HepG2 (cell line): ENCODE measurements around the gene CAD. TPM values are rescaled to one million over a fixed set of nuclear protein-coding genes. Genes with fewer than 3 reads are reported as not detected.
A peak's percentile ranks its signal among the peaks of the same experiment; 100 is the strongest.

ENCODE experiments used
- FOSL1 ChIP-seq: sonication (generic); formaldehyde crosslinking; IDR thresholded peaks from 2 replicates; pipeline ENCODE4 v1.9.0; 2021; ENCODE audit warnings: missing genetic modification reagents, borderline replicate concordance
- FOXK2 ChIP-seq: fragments of 450-650 bp; IDR thresholded peaks from 2 replicates; pipeline ENCODE4 v1.6.1; 2016
- KDM1A ChIP-seq: IDR thresholded peaks from 2 replicates; pipeline ENCODE4 v1.6.1; 2016; ENCODE audit warnings: missing compliant biosample characterization
- KLF15 ChIP-seq: sonication (generic); formaldehyde crosslinking; IDR thresholded peaks from 2 replicates; pipeline ENCODE4 v1.8.1; 2023; ENCODE audit warnings: borderline replicate concordance, mild to moderate bottlenecking, inconsistent platforms, missing genetic modification reagents, mixed read lengths
- MAF1 ChIP-seq: sonication (generic); formaldehyde crosslinking; IDR thresholded peaks from 2 replicates; pipeline ENCODE4 v1.5.0; 2020; ENCODE audit warnings: missing genetic modification reagents, borderline replicate concordance
- MED8 ChIP-seq: sonication (generic); formaldehyde crosslinking; IDR thresholded peaks from 2 replicates; pipeline ENCODE4 v1.8.1; 2023; ENCODE audit warnings: mild to moderate bottlenecking, missing genetic modification reagents; ENCODE audit not compliant: insufficient replicate concordance
- SAFB2 ChIP-seq: sonication (generic); formaldehyde crosslinking; IDR thresholded peaks from 2 replicates; pipeline ENCODE4 v1.5.1; 2020; ENCODE audit warnings: missing genetic modification reagents, low read depth, mild to moderate bottlenecking, borderline replicate concordance
- SKI ChIP-seq: fragments of 450-650 bp; IDR thresholded peaks from one replicate; pipeline ENCODE4 v1.6.1; 2018; ENCODE audit warnings: mild to moderate bottlenecking; ENCODE audit not compliant: partially characterized antibody
- STAT5B ChIP-seq: sonication (generic); formaldehyde crosslinking; IDR thresholded peaks from 2 replicates; pipeline ENCODE4 v1.4.0; 2020; ENCODE audit warnings: missing genetic modification reagents
- TMF1 ChIP-seq: sonication (generic); formaldehyde crosslinking; IDR thresholded peaks from 2 replicates; pipeline ENCODE4 v1.8.1; 2022; ENCODE audit warnings: low read depth, missing genetic modification reagents
- TP53 ChIP-seq: sonication (generic); formaldehyde crosslinking; conservative IDR thresholded peaks from 2 replicates; pipeline ENCODE4 v1.4.0; 2020; ENCODE audit warnings: missing genetic modification reagents
- ZBTB43 ChIP-seq: sonication (generic); formaldehyde crosslinking; conservative IDR thresholded peaks from 2 replicates; pipeline ENCODE4 v1.4.0; 2020; ENCODE audit warnings: missing genetic modification reagents
- ZC3H4 ChIP-seq: sonication (generic); formaldehyde crosslinking; IDR thresholded peaks from 2 replicates; pipeline ENCODE4 v1.4.0; 2020; ENCODE audit warnings: missing genetic modification reagents, borderline replicate concordance
- ZNF101 ChIP-seq: sonication (generic); formaldehyde crosslinking; IDR thresholded peaks from 2 replicates; pipeline ENCODE4 v1.4.0; 2020; ENCODE audit warnings: mild to moderate bottlenecking, low read depth, missing genetic modification reagents, borderline replicate concordance
- ZNF335 ChIP-seq: sonication (generic); formaldehyde crosslinking; IDR thresholded peaks from 2 replicates; pipeline ENCODE4 v1.4.0; 2020; ENCODE audit warnings: missing genetic modification reagents
- ZNF710 ChIP-seq: sonication (generic); formaldehyde crosslinking; IDR thresholded peaks from 2 replicates; pipeline ENCODE4 v1.5.0; 2020; ENCODE audit warnings: mild to moderate bottlenecking, missing genetic modification reagents, borderline replicate concordance
- ZNF780A ChIP-seq: sonication (generic); formaldehyde crosslinking; IDR thresholded peaks from 2 replicates; pipeline ENCODE4 v1.8.0; 2022; ENCODE audit warnings: mild to moderate bottlenecking, missing genetic modification reagents, moderate library complexity
- ZNF816 ChIP-seq: sonication (generic); formaldehyde crosslinking; IDR thresholded peaks from 2 replicates; pipeline ENCODE4 v1.8.0; 2022; ENCODE audit warnings: missing genetic modification reagents, mild to moderate bottlenecking, borderline replicate concordance
- polyA plus RNA-seq, 8 experiments: library from polyadenylated mRNA; depleted of rRNA in 3 of 8; stranded (reverse) in 7 of 8; unstranded in 1 of 8; fragments of >200 nt; fragmentation: Illumina TruSeq in 4 of 8; extraction: Trizol in 4 of 8; gene quantifications; 2 replicates each; pipeline versions ENCODE4 v1.2.1 to v1.2.3, GENCODE V29; 2011 to 2016; ENCODE audit warnings: low read depth in 4 of 8, missing spikeins in 1 of 8, mixed read lengths in 1 of 8; ENCODE audit not compliant: insufficient read depth in 1 of 8
- total RNA-seq, 5 experiments: library from RNA; depleted of rRNA; stranded (reverse); fragments of >200 nt; fragmentation: Illumina TruSeq; extraction: Trizol; gene quantifications; 2 replicates each; pipeline ENCODE4 v1.2.3, GENCODE V29; 2016; ENCODE audit warnings: low read depth in 1 of 5
- TF ChIP-seq, protein P1 (sequence below): sonication (generic); formaldehyde crosslinking; IDR thresholded peaks from 2 replicates; pipeline ENCODE4 v1.5.1; 2020; ENCODE audit warnings: mild to moderate bottlenecking, missing genetic modification reagents, moderate library complexity
- TF ChIP-seq, protein P2 (sequence below): sonication (generic); formaldehyde crosslinking; IDR thresholded peaks from 2 replicates; pipeline ENCODE4 v1.5.1; 2020; ENCODE audit warnings: mild to moderate bottlenecking, missing genetic modification reagents, borderline replicate concordance
- TF ChIP-seq, protein P3 (sequence below): sonication (generic); formaldehyde crosslinking; IDR thresholded peaks from 2 replicates; pipeline ENCODE4 v1.9.0; 2022; ENCODE audit warnings: low read depth, missing genetic modification reagents

The CAD gene
- total and polyA plus RNA-seq, 2 of the 13 experiments (the other 11 are each of a cell fraction or from before 2014, with no cell fraction given): 21.7 to 37.0 TPM

- TF ChIP-seq SKI: peak; percentile 69
- no peak for TF ChIP-seq ZNF101 (CRISPR knock-in tag)
- TF ChIP-seq KLF15: no peak
- TF ChIP-seq ZNF335: peak; percentile 83; the same call in 1 of the 2 replicates
- TF ChIP-seq ZNF816: peak; percentile 73; the same call in 1 of the 2 replicates
- TF ChIP-seq SAFB2: peak; percentile 55; the same call in 1 of the 2 replicates
- TF ChIP-seq STAT5B (CRISPR knock-in tag): no peak
- no peak for TF ChIP-seq FOSL1 (CRISPR knock-in tag)
- peak; percentile 95 for TF ChIP-seq KDM1A (CRISPR knock-in tag)
- peak; percentile 67 for TF ChIP-seq MED8
- TF ChIP-seq ZNF710 (CRISPR knock-in tag): 0 out of 2 replicates have a peak, but pooled peaks have one; percentile 50
- peak; percentile 80 for TF ChIP-seq TP53
- no peak for TF ChIP-seq ZC3H4 (CRISPR knock-in tag)
- TF ChIP-seq, protein P1, sequence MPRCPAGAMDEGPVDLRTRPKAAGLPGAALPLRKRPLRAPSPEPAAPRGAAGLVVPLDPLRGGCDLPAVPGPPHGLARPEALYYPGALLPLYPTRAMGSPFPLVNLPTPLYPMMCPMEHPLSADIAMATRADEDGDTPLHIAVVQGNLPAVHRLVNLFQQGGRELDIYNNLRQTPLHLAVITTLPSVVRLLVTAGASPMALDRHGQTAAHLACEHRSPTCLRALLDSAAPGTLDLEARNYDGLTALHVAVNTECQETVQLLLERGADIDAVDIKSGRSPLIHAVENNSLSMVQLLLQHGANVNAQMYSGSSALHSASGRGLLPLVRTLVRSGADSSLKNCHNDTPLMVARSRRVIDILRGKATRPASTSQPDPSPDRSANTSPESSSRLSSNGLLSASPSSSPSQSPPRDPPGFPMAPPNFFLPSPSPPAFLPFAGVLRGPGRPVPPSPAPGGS (CRISPR knock-in tag): peak; percentile 64; the same call in 1 of the 2 replicates
- no peak for TF ChIP-seq MAF1 (CRISPR knock-in tag)
- TF ChIP-seq, protein P2, sequence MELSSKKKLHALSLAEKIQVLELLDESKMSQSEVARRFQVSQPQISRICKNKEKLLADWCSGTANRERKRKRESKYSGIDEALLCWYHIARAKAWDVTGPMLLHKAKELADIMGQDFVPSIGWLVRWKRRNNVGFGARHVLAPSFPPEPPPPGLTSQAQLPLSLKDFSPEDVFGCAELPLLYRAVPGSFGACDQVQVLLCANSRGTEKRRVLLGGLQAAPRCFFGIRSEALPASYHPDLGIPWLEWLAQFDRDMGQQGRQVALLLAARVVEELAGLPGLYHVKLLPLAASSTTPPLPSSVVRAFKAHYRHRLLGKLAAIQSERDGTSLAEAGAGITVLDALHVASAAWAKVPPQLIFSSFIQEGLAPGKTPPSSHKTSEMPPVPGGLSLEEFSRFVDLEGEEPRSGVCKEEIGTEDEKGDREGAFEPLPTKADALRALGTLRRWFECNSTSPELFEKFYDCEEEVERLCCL (CRISPR knock-in tag): no peak
- TF ChIP-seq TMF1 (CRISPR knock-in tag): no peak
- TF ChIP-seq ZNF780A: no peak
- TF ChIP-seq, protein P3, sequence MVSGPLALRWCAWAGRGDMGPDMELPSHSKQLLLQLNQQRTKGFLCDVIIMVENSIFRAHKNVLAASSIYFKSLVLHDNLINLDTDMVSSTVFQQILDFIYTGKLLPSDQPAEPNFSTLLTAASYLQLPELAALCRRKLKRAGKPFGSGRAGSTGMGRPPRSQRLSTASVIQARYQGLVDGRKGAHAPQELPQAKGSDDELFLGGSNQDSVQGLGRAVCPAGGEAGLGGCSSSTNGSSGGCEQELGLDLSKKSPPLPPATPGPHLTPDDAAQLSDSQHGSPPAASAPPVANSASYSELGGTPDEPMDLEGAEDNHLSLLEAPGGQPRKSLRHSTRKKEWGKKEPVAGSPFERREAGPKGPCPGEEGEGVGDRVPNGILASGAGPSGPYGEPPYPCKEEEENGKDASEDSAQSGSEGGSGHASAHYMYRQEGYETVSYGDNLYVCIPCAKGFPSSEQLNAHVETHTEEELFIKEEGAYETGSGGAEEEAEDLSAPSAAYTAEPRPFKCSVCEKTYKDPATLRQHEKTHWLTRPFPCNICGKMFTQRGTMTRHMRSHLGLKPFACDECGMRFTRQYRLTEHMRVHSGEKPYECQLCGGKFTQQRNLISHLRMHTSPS (CRISPR knock-in tag): no peak
- peak; percentile 97 for TF ChIP-seq ZBTB43 (CRISPR knock-in tag)
- TF ChIP-seq FOXK2: peak; percentile 98
These were observed 45.8 kb upstream of the CAD start (continued) for GRCh38 chr2:27171351-27171848.
